ENCODE results near the gene ZNF3.

DNA sequence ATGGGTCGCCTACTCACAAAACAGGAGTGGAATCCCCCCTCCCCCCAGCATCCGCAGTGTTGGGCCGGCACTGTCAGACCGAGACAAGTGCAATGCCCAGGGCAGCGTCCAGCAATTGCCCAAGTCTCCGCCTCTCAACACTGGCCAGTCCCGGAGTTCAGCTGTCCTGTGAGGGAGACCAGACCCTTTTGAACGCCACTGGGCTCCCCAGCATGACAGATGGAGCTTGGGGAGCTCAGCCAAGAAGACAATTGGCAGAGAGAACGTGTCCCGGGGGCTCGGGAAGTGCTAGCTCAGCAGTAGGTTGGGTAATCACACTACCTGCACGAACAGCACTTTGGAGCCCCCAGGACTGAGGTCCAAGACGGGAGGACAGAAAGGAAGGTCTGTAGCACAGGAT is 12.0 kb upstream of the ZNF3 start:
- TF ChIP-seq, protein P1, sequence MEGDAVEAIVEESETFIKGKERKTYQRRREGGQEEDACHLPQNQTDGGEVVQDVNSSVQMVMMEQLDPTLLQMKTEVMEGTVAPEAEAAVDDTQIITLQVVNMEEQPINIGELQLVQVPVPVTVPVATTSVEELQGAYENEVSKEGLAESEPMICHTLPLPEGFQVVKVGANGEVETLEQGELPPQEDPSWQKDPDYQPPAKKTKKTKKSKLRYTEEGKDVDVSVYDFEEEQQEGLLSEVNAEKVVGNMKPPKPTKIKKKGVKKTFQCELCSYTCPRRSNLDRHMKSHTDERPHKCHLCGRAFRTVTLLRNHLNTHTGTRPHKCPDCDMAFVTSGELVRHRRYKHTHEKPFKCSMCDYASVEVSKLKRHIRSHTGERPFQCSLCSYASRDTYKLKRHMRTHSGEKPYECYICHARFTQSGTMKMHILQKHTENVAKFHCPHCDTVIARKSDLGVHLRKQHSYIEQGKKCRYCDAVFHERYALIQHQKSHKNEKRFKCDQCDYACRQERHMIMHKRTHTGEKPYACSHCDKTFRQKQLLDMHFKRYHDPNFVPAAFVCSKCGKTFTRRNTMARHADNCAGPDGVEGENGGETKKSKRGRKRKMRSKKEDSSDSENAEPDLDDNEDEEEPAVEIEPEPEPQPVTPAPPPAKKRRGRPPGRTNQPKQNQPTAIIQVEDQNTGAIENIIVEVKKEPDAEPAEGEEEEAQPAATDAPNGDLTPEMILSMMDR (IDR thresholded peaks at IDR 0.05; ENCODE audit: low read depth, low read length, missing input control), result no peak
- TF ChIP-seq, protein P2, sequence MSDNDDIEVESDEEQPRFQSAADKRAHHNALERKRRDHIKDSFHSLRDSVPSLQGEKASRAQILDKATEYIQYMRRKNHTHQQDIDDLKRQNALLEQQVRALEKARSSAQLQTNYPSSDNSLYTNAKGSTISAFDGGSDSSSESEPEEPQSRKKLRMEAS (IDR thresholded peaks at IDR 0.05), result no peak
- TF ChIP-seq, protein P3, sequence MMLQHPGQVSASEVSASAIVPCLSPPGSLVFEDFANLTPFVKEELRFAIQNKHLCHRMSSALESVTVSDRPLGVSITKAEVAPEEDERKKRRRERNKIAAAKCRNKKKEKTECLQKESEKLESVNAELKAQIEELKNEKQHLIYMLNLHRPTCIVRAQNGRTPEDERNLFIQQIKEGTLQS (IDR thresholded peaks at IDR 0.05), result no peak
- TF ChIP-seq JUND (IDR thresholded peaks at IDR 0.05) (no peak), YY1 (IDR thresholded peaks at IDR 0.05) (no peak)
- TF ChIP-seq, protein P4, sequence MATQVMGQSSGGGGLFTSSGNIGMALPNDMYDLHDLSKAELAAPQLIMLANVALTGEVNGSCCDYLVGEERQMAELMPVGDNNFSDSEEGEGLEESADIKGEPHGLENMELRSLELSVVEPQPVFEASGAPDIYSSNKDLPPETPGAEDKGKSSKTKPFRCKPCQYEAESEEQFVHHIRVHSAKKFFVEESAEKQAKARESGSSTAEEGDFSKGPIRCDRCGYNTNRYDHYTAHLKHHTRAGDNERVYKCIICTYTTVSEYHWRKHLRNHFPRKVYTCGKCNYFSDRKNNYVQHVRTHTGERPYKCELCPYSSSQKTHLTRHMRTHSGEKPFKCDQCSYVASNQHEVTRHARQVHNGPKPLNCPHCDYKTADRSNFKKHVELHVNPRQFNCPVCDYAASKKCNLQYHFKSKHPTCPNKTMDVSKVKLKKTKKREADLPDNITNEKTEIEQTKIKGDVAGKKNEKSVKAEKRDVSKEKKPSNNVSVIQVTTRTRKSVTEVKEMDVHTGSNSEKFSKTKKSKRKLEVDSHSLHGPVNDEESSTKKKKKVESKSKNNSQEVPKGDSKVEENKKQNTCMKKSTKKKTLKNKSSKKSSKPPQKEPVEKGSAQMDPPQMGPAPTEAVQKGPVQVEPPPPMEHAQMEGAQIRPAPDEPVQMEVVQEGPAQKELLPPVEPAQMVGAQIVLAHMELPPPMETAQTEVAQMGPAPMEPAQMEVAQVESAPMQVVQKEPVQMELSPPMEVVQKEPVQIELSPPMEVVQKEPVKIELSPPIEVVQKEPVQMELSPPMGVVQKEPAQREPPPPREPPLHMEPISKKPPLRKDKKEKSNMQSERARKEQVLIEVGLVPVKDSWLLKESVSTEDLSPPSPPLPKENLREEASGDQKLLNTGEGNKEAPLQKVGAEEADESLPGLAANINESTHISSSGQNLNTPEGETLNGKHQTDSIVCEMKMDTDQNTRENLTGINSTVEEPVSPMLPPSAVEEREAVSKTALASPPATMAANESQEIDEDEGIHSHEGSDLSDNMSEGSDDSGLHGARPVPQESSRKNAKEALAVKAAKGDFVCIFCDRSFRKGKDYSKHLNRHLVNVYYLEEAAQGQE (IDR thresholded peaks at IDR 0.05), result no peak
- TF ChIP-seq, protein P5, sequence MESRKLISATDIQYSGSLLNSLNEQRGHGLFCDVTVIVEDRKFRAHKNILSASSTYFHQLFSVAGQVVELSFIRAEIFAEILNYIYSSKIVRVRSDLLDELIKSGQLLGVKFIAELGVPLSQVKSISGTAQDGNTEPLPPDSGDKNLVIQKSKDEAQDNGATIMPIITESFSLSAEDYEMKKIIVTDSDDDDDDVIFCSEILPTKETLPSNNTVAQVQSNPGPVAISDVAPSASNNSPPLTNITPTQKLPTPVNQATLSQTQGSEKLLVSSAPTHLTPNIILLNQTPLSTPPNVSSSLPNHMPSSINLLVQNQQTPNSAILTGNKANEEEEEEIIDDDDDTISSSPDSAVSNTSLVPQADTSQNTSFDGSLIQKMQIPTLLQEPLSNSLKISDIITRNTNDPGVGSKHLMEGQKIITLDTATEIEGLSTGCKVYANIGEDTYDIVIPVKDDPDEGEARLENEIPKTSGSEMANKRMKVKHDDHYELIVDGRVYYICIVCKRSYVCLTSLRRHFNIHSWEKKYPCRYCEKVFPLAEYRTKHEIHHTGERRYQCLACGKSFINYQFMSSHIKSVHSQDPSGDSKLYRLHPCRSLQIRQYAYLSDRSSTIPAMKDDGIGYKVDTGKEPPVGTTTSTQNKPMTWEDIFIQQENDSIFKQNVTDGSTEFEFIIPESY (IDR thresholded peaks at IDR 0.05), result no peak

All from liver (tissue), 3 donors.